ENCODE results near the gene TM9SF3. TPM values are rescaled to one million over a fixed set of nuclear protein-coding genes. Genes with fewer than 3 reads are reported as not detected.

The TM9SF3 gene
- total RNA-seq, 1 experiment from 2014 or later = 75.2 TPM

DNA sequence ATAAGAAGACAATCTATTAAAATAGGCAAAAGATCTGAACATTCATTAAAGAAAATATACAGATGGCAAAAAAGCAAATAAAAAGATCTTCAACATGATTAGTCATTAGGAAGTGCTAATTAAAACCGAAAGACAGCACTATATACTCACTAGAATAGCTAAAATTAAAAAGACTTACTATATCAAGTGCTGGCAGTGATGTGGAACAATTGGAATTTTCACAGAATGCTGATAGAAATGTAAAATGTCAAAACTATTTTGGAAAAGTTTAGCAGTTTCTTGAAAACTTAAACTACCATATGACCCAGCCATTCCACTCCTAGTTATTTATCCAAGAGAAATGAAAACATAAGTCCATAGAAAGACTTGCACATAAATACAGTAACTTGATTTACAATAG is 48.1 kb downstream of the TM9SF3 start:
- DNase-seq = no peak
- Histone ChIP-seq H3K4me1 (replicated peaks; ENCODE audit: insufficient read depth) (no peaks in the 10 kb centered on the region), H4K20me1 (ENCODE audit: insufficient read depth) (peaks cover 10% of the 10 kb centered on the region), H3K9me2 (ENCODE audit: insufficient read depth) (no peaks in the 10 kb centered on the region), H3K27me3 (ENCODE audit: insufficient read depth, low read depth) (no peaks in the 10 kb centered on the region), H3K4me3 (no peak overlapping the region), H2AFZ (no peak overlapping the region), H3K9me3 (ENCODE audit: insufficient read depth, low read depth) (no peaks in the 10 kb centered on the region), H3F3A (ENCODE audit: insufficient read depth, low read depth) (no peaks in the 10 kb centered on the region), H3K79me2 (ENCODE audit: low read depth) (no peaks in the 10 kb centered on the region), H3K4me2 (no peak overlapping the region), H3K27ac (no peak overlapping the region), H3K36me3 (ENCODE audit: low read depth) (peaks cover 2% of the 10 kb centered on the region; the same call in 1 of the 2 replicates)
- intact Hi-C loops (cut with micrococcal nuclease; ENCODE audit: unreplicated experiment) = no loop called here
- no TSS peak for BruUV-seq (replicated peaks)
- ChIA-PET POLR2A (ENCODE audit: unreplicated experiment) (no interaction called here), CTCF (no interaction called here)
- no peak for TF ChIP-seq EZH2 (IDR thresholded peaks at IDR 0.05; ENCODE audit: low read depth)
- TF ChIP-seq, protein P1, sequence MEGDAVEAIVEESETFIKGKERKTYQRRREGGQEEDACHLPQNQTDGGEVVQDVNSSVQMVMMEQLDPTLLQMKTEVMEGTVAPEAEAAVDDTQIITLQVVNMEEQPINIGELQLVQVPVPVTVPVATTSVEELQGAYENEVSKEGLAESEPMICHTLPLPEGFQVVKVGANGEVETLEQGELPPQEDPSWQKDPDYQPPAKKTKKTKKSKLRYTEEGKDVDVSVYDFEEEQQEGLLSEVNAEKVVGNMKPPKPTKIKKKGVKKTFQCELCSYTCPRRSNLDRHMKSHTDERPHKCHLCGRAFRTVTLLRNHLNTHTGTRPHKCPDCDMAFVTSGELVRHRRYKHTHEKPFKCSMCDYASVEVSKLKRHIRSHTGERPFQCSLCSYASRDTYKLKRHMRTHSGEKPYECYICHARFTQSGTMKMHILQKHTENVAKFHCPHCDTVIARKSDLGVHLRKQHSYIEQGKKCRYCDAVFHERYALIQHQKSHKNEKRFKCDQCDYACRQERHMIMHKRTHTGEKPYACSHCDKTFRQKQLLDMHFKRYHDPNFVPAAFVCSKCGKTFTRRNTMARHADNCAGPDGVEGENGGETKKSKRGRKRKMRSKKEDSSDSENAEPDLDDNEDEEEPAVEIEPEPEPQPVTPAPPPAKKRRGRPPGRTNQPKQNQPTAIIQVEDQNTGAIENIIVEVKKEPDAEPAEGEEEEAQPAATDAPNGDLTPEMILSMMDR (conservative IDR thresholded peaks at IDR 0.05) = no peak

DNA sequence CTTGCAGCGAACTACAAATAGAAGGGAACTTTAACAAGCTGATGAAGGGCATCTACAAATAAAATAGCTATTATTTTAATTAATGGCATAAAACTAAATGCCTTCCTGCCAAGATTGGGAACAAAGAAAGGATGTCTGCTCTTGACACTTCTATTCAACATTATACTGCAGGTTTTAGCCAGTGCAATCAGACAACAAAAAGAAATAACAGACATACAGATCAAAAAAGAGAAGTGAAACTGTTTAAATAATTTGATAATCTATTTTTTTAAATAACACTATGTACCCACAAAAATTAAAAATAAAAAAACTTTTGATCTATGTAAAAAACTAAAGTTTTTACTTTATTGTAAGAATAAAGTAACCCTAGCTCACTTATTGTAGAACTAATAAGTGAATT is 50.7 kb downstream of the TM9SF3 start:
- no peaks in the 10 kb centered on the region for H3K9me2 ChIP-seq (ENCODE audit: insufficient read depth)
- H4K20me1 ChIP-seq (ENCODE audit: insufficient read depth) = peaks cover 15% of the 10 kb centered on the region
- no peaks in the 10 kb centered on the region for H3K27me3 ChIP-seq (ENCODE audit: insufficient read depth, low read depth)
- no peak overlapping the region for H3K4me3 ChIP-seq
- no peak overlapping the region for H3K4me2 ChIP-seq
- CTCF ChIA-PET = no interaction called here
- POLR2A ChIA-PET (ENCODE audit: unreplicated experiment) = no interaction called here
- no peaks in the 10 kb centered on the region for H3K9me3 ChIP-seq (ENCODE audit: insufficient read depth, low read depth)
- H2AFZ ChIP-seq = no peak overlapping the region
- H3K79me2 ChIP-seq (ENCODE audit: low read depth) = no peaks in the 10 kb centered on the region
- DNase-seq = no peak
- intact Hi-C loops (cut with micrococcal nuclease; ENCODE audit: unreplicated experiment) = no loop called here
- TF ChIP-seq EZH2 (IDR thresholded peaks at IDR 0.05; ENCODE audit: low read depth) = no peak
- TF ChIP-seq, protein P1 (conservative IDR thresholded peaks at IDR 0.05) = no peak
- no peak overlapping the region for H3K27ac ChIP-seq
- no peaks in the 10 kb centered on the region for H3K36me3 ChIP-seq (ENCODE audit: low read depth)
- BruUV-seq (replicated peaks) = no TSS peak
- H3F3A ChIP-seq (ENCODE audit: insufficient read depth, low read depth) = no peaks in the 10 kb centered on the region; the same call in 1 of the 2 replicates
- no peaks in the 10 kb centered on the region for H3K4me1 ChIP-seq (replicated peaks; ENCODE audit: insufficient read depth)

DNA sequence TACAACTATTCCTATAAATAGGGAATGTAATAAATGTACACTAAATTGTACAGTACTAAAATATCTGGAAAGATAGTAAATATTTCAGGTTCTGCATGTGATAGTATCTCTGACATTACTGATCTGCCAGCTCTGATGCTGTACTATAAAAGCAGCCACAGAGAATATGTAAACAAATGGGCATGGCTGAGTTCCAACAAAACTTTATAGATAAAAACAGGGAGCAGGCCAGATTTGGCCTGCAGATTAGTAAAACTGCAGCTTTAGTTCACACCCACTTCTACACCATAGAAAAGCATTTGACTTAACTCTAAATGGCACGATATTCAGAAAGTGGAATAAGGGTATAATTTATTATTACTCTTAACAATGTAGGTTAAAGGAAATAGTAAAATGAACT is 54.3 kb downstream of the TM9SF3 start:
- H2AFZ ChIP-seq = no peak overlapping the region
- ChIA-PET POLR2A (ENCODE audit: unreplicated experiment) (no interaction called here), CTCF (no interaction called here)
- H3K9me2 ChIP-seq (ENCODE audit: insufficient read depth) = no peaks in the 10 kb centered on the region
- intact Hi-C loops (cut with micrococcal nuclease; ENCODE audit: unreplicated experiment) = no loop called here
- no peak overlapping the region for H3K4me3 ChIP-seq
- H3K9me3 ChIP-seq (ENCODE audit: insufficient read depth, low read depth) = no peaks in the 10 kb centered on the region
- H3K36me3 ChIP-seq (ENCODE audit: low read depth) = no peaks in the 10 kb centered on the region
- BruUV-seq (replicated peaks) = no TSS peak
- no peak for DNase-seq
- TF ChIP-seq, protein P1 (conservative IDR thresholded peaks at IDR 0.05) = no peak
- TF ChIP-seq EZH2 (IDR thresholded peaks at IDR 0.05; ENCODE audit: low read depth) = no peak
- H3K4me1 ChIP-seq (replicated peaks; ENCODE audit: insufficient read depth) = no peaks in the 10 kb centered on the region
- H3K4me2 ChIP-seq = no peak overlapping the region
- no peaks in the 10 kb centered on the region for H3K27me3 ChIP-seq (ENCODE audit: insufficient read depth, low read depth)
- no peaks in the 10 kb centered on the region for H3K79me2 ChIP-seq (ENCODE audit: low read depth)
- no peaks in the 10 kb centered on the region; the same call in 1 of the 2 replicates for H3F3A ChIP-seq (ENCODE audit: insufficient read depth, low read depth)
- peaks cover 15% of the 10 kb centered on the region for H4K20me1 ChIP-seq (ENCODE audit: insufficient read depth)
- H3K27ac ChIP-seq = no peak overlapping the region
